Stimulated activated CD4-positive, alpha-beta T cell treated with anti-CD3 and anti-CD28 coated beads, Interleukin-12 subunit alpha, Interleukin-12 subunit beta, amount 100 ng/mL, for 48 hours (primary cell): ENCODE results near the gene KRTCAP2.

Source experiments
- DNase-seq, 3 donors: peaks; one replicate each; pipeline ENCODE4 v3.0.0-alpha.2; 2020; ENCODE audit warnings: low read depth in 2 of 3, low spot score in 1 of 3

Gene KRTCAP2

GRCh38 chr1:155120253-155120652 lies 52.9 kb downstream of the KRTCAP2 start:
- DNase-seq: no peak
